SK-N-SH (cell line): Measurements from ENCODE around the gene AMACR. TPM values are rescaled to one million over a fixed set of nuclear protein-coding genes. Genes with fewer than 3 reads are reported as not detected.

ENCODE experiments used
- CTCF ChIA-PET: fragments of 300-600, 350-600 bp; formaldehyde crosslinking; extraction: SDS; loops from one replicate; lab custom pipeline; 2021; lab: Yijun Ruan, JAX
- POLR2A ChIA-PET: fragments of 350-600 bp; sonication (Branson Sonifier 250); formaldehyde crosslinking; extraction: SDS; loops from one replicate; lab custom pipeline; 2020; ENCODE audit warnings: antibody characterized with exemption, inconsistent platforms; lab: Yijun Ruan, JAX
- DNase-seq: peaks from one replicate; pipeline ENCODE4 v3.0.0; 2012
- H2AFZ ChIP-seq: fragments of 200-600 bp; sonication (generic); 2 replicates; pipeline ENCODE4 v1.8.1; 2016; ENCODE audit warnings: antibody characterized with exemption, mild to moderate bottlenecking, low read depth
- H3F3A ChIP-seq: fragments of 200-600 bp; sonication (generic); replicated peaks from 2 replicates; pipeline ENCODE3; 2016; ENCODE audit warnings: antibody characterized with exemption, mild to moderate bottlenecking; ENCODE audit not compliant: insufficient read depth
- H3K27ac ChIP-seq, 2 experiments: fragments of 200-500 bp in 1 of 2; fragments of 200-600 bp in 1 of 2; sonication (Bioruptor generic) in 1 of 2; sonication (generic), shearing (Covaris generic) in 1 of 2; 2 replicates each; pipeline versions ENCODE4 v1.5.1 to v1.6.1; 2014 to 2016; ENCODE audit warnings: low read depth in 2 of 2, inconsistent platforms in 1 of 2, low read length in 1 of 2, mild to moderate bottlenecking in 1 of 2, mixed read lengths in 1 of 2
- H3K27me3 ChIP-seq: fragments of 200-600 bp; sonication (generic), shearing (Covaris generic); 2 replicates; pipeline ENCODE4 v1.6.1; 2016; ENCODE audit warnings: mixed run types; ENCODE audit not compliant: insufficient read depth
- H3K36me3 ChIP-seq, 2 experiments: fragments of 200-500 bp in 1 of 2; fragments of 200-600 bp in 1 of 2; sonication (Bioruptor generic) in 1 of 2; sonication (generic) in 1 of 2; replicated peaks in 1 of 2; 2 replicates each; pipeline versions ENCODE3 to v1.5.1; 2014 to 2016; ENCODE audit warnings: low read length in 1 of 2, mild to moderate bottlenecking in 1 of 2; ENCODE audit not compliant: insufficient read depth in 2 of 2, control insufficient read depth in 1 of 2
- H3K4me1 ChIP-seq, 2 experiments: fragments of 200-500 bp in 1 of 2; fragments of 200-600 bp in 1 of 2; sonication (Bioruptor generic) in 1 of 2; sonication (generic), shearing (Covaris generic) in 1 of 2; 2 replicates each; pipeline versions ENCODE4 v1.5.1 to v1.6.1; 2014 to 2016; ENCODE audit warnings: low read depth in 1 of 2, low read length in 1 of 2, mixed run types in 1 of 2; ENCODE audit not compliant: insufficient read depth in 2 of 2, control insufficient read depth in 1 of 2
- H3K4me2 ChIP-seq: fragments of 200-600 bp; sonication (generic), shearing (Covaris generic); 2 replicates; pipeline ENCODE4 v1.6.1; 2017; ENCODE audit warnings: mixed run types
- H3K4me3 ChIP-seq, 2 experiments: fragments of 200-500 bp in 1 of 2; fragments of 200-600 bp in 1 of 2; sonication (Bioruptor generic) in 1 of 2; sonication (generic), shearing (Covaris generic) in 1 of 2; 2 replicates each; pipeline versions ENCODE4 v1.5.1 to v1.8.1; 2014 to 2016; ENCODE audit warnings: low read depth in 2 of 2, inconsistent platforms in 1 of 2, low read length in 1 of 2, mild to moderate bottlenecking in 1 of 2, mixed read lengths in 1 of 2, moderate library complexity in 1 of 2
- H3K79me2 ChIP-seq: fragments of 200-600 bp; sonication (generic); 2 replicates; pipeline ENCODE4 v1.8.1; 2017; ENCODE audit warnings: mild to moderate bottlenecking; ENCODE audit not compliant: insufficient read depth
- H3K9ac ChIP-seq: fragments of 200-600 bp; sonication (generic); 2 replicates; pipeline ENCODE4 v1.6.1; 2017; ENCODE audit warnings: mixed run types
- H3K9me2 ChIP-seq: fragments of 200-600 bp; sonication (generic); 2 replicates; pipeline ENCODE4 v1.6.1; 2017; ENCODE audit warnings: mixed run types
- H3K9me3 ChIP-seq: fragments of 200-600 bp; sonication (generic); 2 replicates; pipeline ENCODE4 v1.6.1; 2017; ENCODE audit warnings: mixed run types, mild to moderate bottlenecking, moderate library complexity
- H4K20me1 ChIP-seq: fragments of 200-600 bp; sonication (generic); 2 replicates; pipeline ENCODE4 v1.6.1; 2017; ENCODE audit warnings: mild to moderate bottlenecking, mixed run types; ENCODE audit not compliant: insufficient read depth
- CHD2 ChIP-seq: fragments of 150-350 bp; IDR thresholded peaks from 2 replicates; pipeline ENCODE4 v1.6.1; 2018; ENCODE audit warnings: low read length; ENCODE audit not compliant: partially characterized antibody
- CTCF ChIP-seq: fragments of 200-600 bp; sonication (generic); IDR thresholded peaks from 2 replicates; pipeline ENCODE4 v1.6.1; 2017; ENCODE audit warnings: antibody characterized with exemption, mild to moderate bottlenecking, moderate library complexity
- EP300 ChIP-seq, 2 experiments: IDR thresholded peaks; 2 replicates each; pipeline versions ENCODE4 v1.4.0 to v1.6.1; 2012; ENCODE audit warnings: borderline replicate concordance in 1 of 2, low read depth in 1 of 2, low read length in 1 of 2
- EZH2phosphoT487 ChIP-seq: fragments of 200-600 bp; sonication (generic); IDR thresholded peaks from 2 replicates; pipeline ENCODE4 v1.6.1; 2017; ENCODE audit warnings: low read depth, mixed run types, mild to moderate bottlenecking, antibody characterized with exemption, moderate library complexity, borderline replicate concordance
- FOXJ3 ChIP-seq: sonication (generic); formaldehyde crosslinking; IDR thresholded peaks from 2 replicates; pipeline ENCODE4 v1.5.1; 2020; ENCODE audit warnings: mild to moderate bottlenecking, missing genetic modification reagents
- GATA2 ChIP-seq: sonication (generic); formaldehyde crosslinking; IDR thresholded peaks from 2 replicates; pipeline ENCODE4 v1.5.0; 2020; ENCODE audit warnings: mild to moderate bottlenecking, missing genetic modification reagents
- JUND ChIP-seq: IDR thresholded peaks from 2 replicates; pipeline ENCODE4 v1.4.0; 2012
- NFIC ChIP-seq: IDR thresholded peaks from 2 replicates; pipeline ENCODE4 v1.4.0; 2012; ENCODE audit warnings: borderline replicate concordance
- NRF1 ChIP-seq: IDR thresholded peaks from 2 replicates; pipeline ENCODE4 v1.6.1; 2012; ENCODE audit warnings: low read depth, mild to moderate bottlenecking, low read length
- RCOR1 ChIP-seq: fragments of 150-350 bp; IDR thresholded peaks from 2 replicates; pipeline ENCODE4 v1.6.1; 2017; ENCODE audit warnings: antibody characterized with exemption, low read length
- RFX5 ChIP-seq: IDR thresholded peaks from 2 replicates; pipeline ENCODE4 v1.6.1; 2012; ENCODE audit warnings: mild to moderate bottlenecking, improper control_type of control experiment, low read length
- RXRA ChIP-seq: IDR thresholded peaks from 2 replicates; pipeline ENCODE4 v1.4.0; 2012; ENCODE audit warnings: low read depth, mild to moderate bottlenecking, borderline replicate concordance
- SMC3 ChIP-seq: IDR thresholded peaks from 2 replicates; pipeline ENCODE4 v1.6.1; 2012; ENCODE audit warnings: low read depth, low read length, improper control_type of control experiment
- TAF1 ChIP-seq: IDR thresholded peaks from 2 replicates; pipeline ENCODE4 v1.6.1; 2012; ENCODE audit warnings: low read depth, mild to moderate bottlenecking, low read length, moderate library complexity, borderline replicate concordance
- TCF12 ChIP-seq: IDR thresholded peaks from 2 replicates; pipeline ENCODE4 v1.4.0; 2012
- USF1 ChIP-seq: IDR thresholded peaks from 2 replicates; pipeline ENCODE4 v1.4.0; 2012; ENCODE audit warnings: low read depth, borderline replicate concordance
- USF2 ChIP-seq: fragments of 150-350 bp; IDR thresholded peaks from 2 replicates; pipeline ENCODE4 v1.6.1; 2017; ENCODE audit warnings: antibody characterized with exemption, low read length, low read depth, borderline replicate concordance
- ZBTB33 ChIP-seq: IDR thresholded peaks from 2 replicates; pipeline ENCODE4 v1.4.0; 2012; ENCODE audit warnings: low read depth, borderline replicate concordance
- WGBS: methylation state at CpG from one replicate; pipeline ENCODE4 v1.1.6; 2017; ENCODE audit warnings: low lambda C conversion rate; 5-methylcytosine and 5-hydroxymethylcytosine counted together
- polyA plus RNA-seq, 3 experiments: library from polyadenylated mRNA; depleted of rRNA; stranded (reverse); fragments of >200 nt; gene quantifications; 2 replicates each; pipeline ENCODE4 v1.2.3, GENCODE V29; 2012

The AMACR gene
- polyA plus RNA-seq, 1 of the 3 experiments (the other 2 are of a cell fraction): 11.8 TPM

DNA sequence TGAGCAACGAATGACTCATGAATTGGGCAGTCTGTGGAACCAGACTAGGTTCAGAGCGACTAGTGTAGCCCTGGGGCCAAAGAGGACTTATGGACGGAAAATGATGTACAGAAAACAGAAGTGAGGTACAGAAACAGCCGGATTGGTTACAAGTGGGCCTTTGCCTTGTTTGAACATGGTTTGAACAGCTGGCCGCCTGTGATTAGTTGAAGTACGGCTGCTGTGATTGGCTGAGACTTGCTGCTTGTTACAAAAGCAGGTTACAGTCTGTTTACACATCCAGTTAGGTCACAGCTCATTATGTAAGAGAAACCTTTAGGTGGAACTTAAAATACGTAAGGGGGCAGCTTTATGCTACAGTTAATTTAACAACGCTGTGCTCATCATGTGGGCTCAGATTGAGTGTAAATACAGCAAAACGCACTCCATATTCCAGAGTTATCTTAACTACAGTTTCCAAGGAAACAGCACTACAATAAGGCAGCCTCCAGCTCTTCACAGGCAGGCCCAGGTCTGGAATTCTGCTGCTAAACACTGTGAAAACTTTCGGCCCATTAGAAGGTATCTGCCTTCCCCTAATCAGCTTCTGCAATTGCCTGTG lies 6.5 kb downstream of the AMACR start:
- no peak for TF ChIP-seq FOXJ3
- no peak for TF ChIP-seq TAF1
- no peak for TF ChIP-seq SMC3
- TF ChIP-seq CHD2: no peak
- no peak for TF ChIP-seq USF2
- no peak for TF ChIP-seq USF1
- no peak for TF ChIP-seq TCF12
- TF ChIP-seq JUND: no peak
- TF ChIP-seq EZH2phosphoT487: no peak
- no peak for TF ChIP-seq RFX5
- TF ChIP-seq NFIC: no peak
- Histone ChIP-seq H3K4me1 (peaks cover 4 to 5% of the 10 kb centered on the region in 2 experiments; a peak in 2 of 4 replicates), H3K79me2 (peaks cover 5% of the 10 kb centered on the region; the same call in 1 of the 2 replicates), H3K4me3 (no peak overlapping the region), H3F3A (peaks cover 9% of the 10 kb centered on the region), H3K4me2 (no peak overlapping the region), H3K27ac (no peak overlapping the region), H4K20me1 (no peaks in the 10 kb centered on the region), H3K9me2 (no peaks in the 10 kb centered on the region), H3K36me3 (peaks cover 22 to 37% of the 10 kb centered on the region in 2 experiments), H2AFZ (no peak overlapping the region), H3K9ac (no peak overlapping the region), H3K9me3 (no peaks in the 10 kb centered on the region), H3K27me3 (no peaks in the 10 kb centered on the region)
- WGBS: 93% methylated on average over 9 of the region's 10 CpGs
- POLR2A ChIA-PET: no interaction called here
- CTCF ChIA-PET: no interaction called here
- DNase-seq: no peak

- Histone ChIP-seq H2AFZ (no peak overlapping the region), H3F3A (peaks cover 9% of the 10 kb centered on the region), H3K9ac (no peak overlapping the region), H3K9me2 (no peaks in the 10 kb centered on the region), H3K79me2 (no peaks in the 10 kb centered on the region), H3K9me3 (no peaks in the 10 kb centered on the region), H3K27me3 (no peaks in the 10 kb centered on the region), H3K4me1 (peaks cover 4 to 5% of the 10 kb centered on the region in 2 experiments; a peak in 2 of 4 replicates), H3K4me2 (no peak overlapping the region), H3K27ac (no peak overlapping the region), H3K4me3 (no peak overlapping the region), H4K20me1 (no peaks in the 10 kb centered on the region), H3K36me3 (peaks cover 18 to 31% of the 10 kb centered on the region in 2 experiments)
- DNase-seq: no peak
- TF ChIP-seq RCOR1 (no peak), EZH2phosphoT487 (no peak), CTCF (no peak), EP300 (IDR thresholded peaks at IDR 0.05; ENCODE audit: borderline replicate concordance in 1 of 2, low read depth in 1 of 2, low read length in 1 of 2) (no peak), ZBTB33 (no peak), SMC3 (no peak), GATA2 (CRISPR knock-in tag) (no peak), NRF1 (no peak), RXRA (no peak), USF1 (no peak), RFX5 (no peak), TCF12 (no peak), FOXJ3 (no peak)
- ChIA-PET POLR2A (no interaction called here), CTCF (interaction anchor here (1.5 kb wide), 1 partner anchor 16 kb away, joined by 4 read pairs; no protein-coding TSS in a partner anchor)
- WGBS: 99% methylated on average over 4 of the region's 4 CpGs
Observed at GRCh38 chr5:33999978-34000377, 7.9 kb downstream of the AMACR start.
